GM23248 (cell line): Measurements from ENCODE around the gene PHF23. TPM values are rescaled to one million over a fixed set of nuclear protein-coding genes. Genes with fewer than 3 reads are reported as not detected.

ENCODE experiments used
- DNase-seq: peaks from one replicate; pipeline ENCODE4 v3.0.0-alpha.2; 2015
- H2AFZ ChIP-seq: fragments of 200-600 bp; sonication (generic); 2 replicates; pipeline ENCODE4 v1.6.1; 2016; ENCODE audit warnings: antibody characterized with exemption
- H3F3A ChIP-seq: fragments of 200-600 bp; sonication (generic); 2 replicates; pipeline ENCODE4 v1.6.1; 2016; ENCODE audit warnings: mild to moderate bottlenecking, antibody characterized with exemption, mixed run types; ENCODE audit not compliant: insufficient read depth
- H3K27ac ChIP-seq: fragments of 200-600 bp; sonication (generic); 2 replicates; pipeline ENCODE4 v1.5.1; 2016; ENCODE audit warnings: mild to moderate bottlenecking
- H3K27me3 ChIP-seq: fragments of 200-600 bp; sonication (generic); replicated peaks from 2 replicates; pipeline ENCODE4 v1.6.1; 2016; ENCODE audit warnings: mild to moderate bottlenecking; ENCODE audit not compliant: insufficient read depth
- H3K36me3 ChIP-seq: fragments of 200-600 bp; sonication (generic); 2 replicates; pipeline ENCODE4 v1.6.1; 2016; ENCODE audit warnings: low read depth, mild to moderate bottlenecking
- H3K4me1 ChIP-seq: fragments of 200-600 bp; sonication (generic); 2 replicates; pipeline ENCODE4 v1.6.1; 2016; ENCODE audit warnings: mild to moderate bottlenecking; ENCODE audit not compliant: insufficient read depth
- H3K4me2 ChIP-seq: fragments of 200-600 bp; sonication (generic); one replicate; pipeline ENCODE4 v1.6.1; 2016; ENCODE audit warnings: mild to moderate bottlenecking; ENCODE audit not compliant: unreplicated experiment
- H3K4me3 ChIP-seq: fragments of 200-600 bp; sonication (generic); 2 replicates; pipeline ENCODE4 v1.5.1; 2016; ENCODE audit warnings: mild to moderate bottlenecking
- H3K79me2 ChIP-seq: fragments of 200-600 bp; sonication (generic); 2 replicates; pipeline ENCODE4 v1.6.1; 2016; ENCODE audit warnings: mild to moderate bottlenecking; ENCODE audit not compliant: insufficient read depth
- H3K9ac ChIP-seq: fragments of 200-600 bp; sonication (generic); 2 replicates; pipeline ENCODE4 v1.6.1; 2016; ENCODE audit warnings: mild to moderate bottlenecking
- H3K9me2 ChIP-seq: fragments of 200-600 bp; sonication (generic); 2 replicates; pipeline ENCODE4 v1.6.1; 2016; ENCODE audit warnings: mixed run types, mild to moderate bottlenecking, moderate library complexity; ENCODE audit not compliant: insufficient read depth
- H3K9me3 ChIP-seq: fragments of 200-600 bp; sonication (generic); one replicate; pipeline ENCODE4 v1.6.1; 2017; ENCODE audit warnings: low read depth
- H4K20me1 ChIP-seq: fragments of 200-600 bp; sonication (generic); 2 replicates; pipeline ENCODE4 v1.6.0; 2016; ENCODE audit not compliant: insufficient read depth
- EZH2 ChIP-seq: fragments of 200-600 bp; sonication (generic); IDR thresholded peaks from 2 replicates; pipeline ENCODE4 v1.6.1; 2018; ENCODE audit warnings: antibody characterized with exemption, mild to moderate bottlenecking; ENCODE audit not compliant: insufficient read depth, poor library complexity, severe bottlenecking
- EZH2phosphoT487 ChIP-seq: fragments of 200-600 bp; sonication (generic); IDR thresholded peaks from 2 replicates; pipeline ENCODE4 v1.6.1; 2018; ENCODE audit warnings: antibody characterized with exemption, moderate library complexity, mild to moderate bottlenecking, low read depth; ENCODE audit not compliant: insufficient read depth
- WGBS, 2 experiments: methylation state at CpG; one replicate each; pipeline ENCODE4 v1.1.6; 2015 to 2017; ENCODE audit warnings: low lambda C conversion rate in 2 of 2, low coverage in 1 of 2; ENCODE audit errors: missing lambda C conversion rate in 2 of 2; 5-methylcytosine and 5-hydroxymethylcytosine counted together
- in situ Hi-C: fragments of 300-500 bp; cut with MboI; formaldehyde crosslinking; loops from 2 replicates; pipeline ENCODE4 v1.15.0; 2020
- polyA plus RNA-seq: library from polyadenylated mRNA; unstranded; fragments of >200 nt; fragmentation: Nextera tagmentation; extraction: Ambion mirVana; gene quantifications from 2 replicates; pipeline ENCODE4 v1.2.1, GENCODE V29; 2016
- total RNA-seq: library from RNA; depleted of rRNA; stranded (reverse); fragments of >200 nt; shearing (Covaris generic); gene quantifications from 2 replicates; pipeline ENCODE4 v1.2.3, GENCODE V29; 2014

PHF23 gene
- total and polyA plus RNA-seq, 2 experiments from 2014 or later: 32.0 to 45.6 TPM

- H3K9me3 ChIP-seq: no peaks in the 10 kb centered on the region
- peaks cover 23% of the 10 kb centered on the region for H3F3A ChIP-seq
- DNase-seq: no peak
- H3K27ac ChIP-seq: no peak overlapping the region
- H3K36me3 ChIP-seq: peaks cover 6% of the 10 kb centered on the region; the same call in 1 of the 2 replicates
- no peak overlapping the region for H2AFZ ChIP-seq
- no peaks in the 10 kb centered on the region; the same call in 1 of the 2 replicates for H4K20me1 ChIP-seq
- H3K79me2 ChIP-seq: peaks cover 55% of the 10 kb centered on the region
- H3K9ac ChIP-seq: no peak overlapping the region
- H3K27me3 ChIP-seq: no peaks in the 10 kb centered on the region
- H3K4me2 ChIP-seq: no peak overlapping the region
- H3K9me2 ChIP-seq: no peaks in the 10 kb centered on the region
- TF ChIP-seq EZH2: no peak
- TF ChIP-seq EZH2phosphoT487: no peak
- WGBS, 2 experiments: 89 to 94% methylated on average over 11 to 14 of the region's 14 CpGs
- 0 out of 2 replicates have a peak, but pooled peaks cover 8% of the 10 kb centered on the region for H3K4me1 ChIP-seq
- in situ Hi-C loops: no loop called here
- H3K4me3 ChIP-seq: no peak overlapping the region
Observed at GRCh38 chr17:7228920-7229319, 10.3 kb downstream of the PHF23 start.

- no peak overlapping the region for H3K27ac ChIP-seq
- H3K36me3 ChIP-seq: peaks cover 21% of the 10 kb centered on the region; the same call in 1 of the 2 replicates
- no peaks in the 10 kb centered on the region for H3K9me3 ChIP-seq
- 90 to 92% methylated on average over 30 to 31 of the region's 31 CpGs for WGBS, 2 experiments
- H3F3A ChIP-seq: peaks cover 23% of the 10 kb centered on the region; the same call in 1 of the 2 replicates
- H3K4me3 ChIP-seq: no peak overlapping the region
- DNase-seq: no peak
- H4K20me1 ChIP-seq: no peaks in the 10 kb centered on the region; the same call in 1 of the 2 replicates
- no peak overlapping the region for H2AFZ ChIP-seq
- no peaks in the 10 kb centered on the region for H3K27me3 ChIP-seq
- no peak overlapping the region for H3K4me2 ChIP-seq
- H3K9ac ChIP-seq: no peak overlapping the region
- in situ Hi-C loops: no loop called here
- H3K79me2 ChIP-seq: peaks cover 48% of the 10 kb centered on the region
- TF ChIP-seq EZH2phosphoT487 (no peak), EZH2 (no peak)
- H3K4me1 ChIP-seq: 0 out of 2 replicates have a peak, but pooled peaks cover 2% of the 10 kb centered on the region
- no peaks in the 10 kb centered on the region for H3K9me2 ChIP-seq
Observed at GRCh38 chr17:7226721-7227710, 12.2 kb downstream of the PHF23 start.

GRCh38 chr17:7225711-7226331 lies 13.4 kb downstream of the PHF23 start:
- H3K4me2 ChIP-seq: no peak overlapping the region
- H3K79me2 ChIP-seq: peaks cover 48% of the 10 kb centered on the region
- no peaks in the 10 kb centered on the region for H3K9me2 ChIP-seq
- no peak overlapping the region for H3K27ac ChIP-seq
- 76 to 84% methylated on average over 16 to 20 of the region's 21 CpGs for WGBS, 2 experiments
- in situ Hi-C loops: no loop called here
- peaks cover 21% of the 10 kb centered on the region; the same call in 1 of the 2 replicates for H3F3A ChIP-seq
- no peak overlapping the region for H2AFZ ChIP-seq
- no peaks in the 10 kb centered on the region for H3K4me1 ChIP-seq
- H3K27me3 ChIP-seq: no peaks in the 10 kb centered on the region
- no peak for DNase-seq
- H4K20me1 ChIP-seq: no peaks in the 10 kb centered on the region
- H3K9ac ChIP-seq: no peak overlapping the region
- H3K4me3 ChIP-seq: no peak overlapping the region
- TF ChIP-seq EZH2 (no peak), EZH2phosphoT487 (no peak)
- H3K9me3 ChIP-seq: no peaks in the 10 kb centered on the region
- H3K36me3 ChIP-seq: peaks cover 21% of the 10 kb centered on the region; the same call in 1 of the 2 replicates

- no peak for DNase-seq
- H3K79me2 ChIP-seq: peaks cover 45% of the 10 kb centered on the region
- H3K4me1 ChIP-seq: no peaks in the 10 kb centered on the region
- H3K4me3 ChIP-seq: no peak overlapping the region
- no peak overlapping the region for H3K27ac ChIP-seq
- H3K9ac ChIP-seq: no peak overlapping the region
- H4K20me1 ChIP-seq: no peaks in the 10 kb centered on the region
- no peak for TF ChIP-seq EZH2
- TF ChIP-seq EZH2phosphoT487: no peak
- no peaks in the 10 kb centered on the region for H3K9me3 ChIP-seq
- H3K4me2 ChIP-seq: no peak overlapping the region
- no peaks in the 10 kb centered on the region for H3K9me2 ChIP-seq
- no peaks in the 10 kb centered on the region for H3K27me3 ChIP-seq
- H2AFZ ChIP-seq: no peak overlapping the region
- peaks cover 21% of the 10 kb centered on the region; the same call in 1 of the 2 replicates for H3F3A ChIP-seq
- in situ Hi-C loops: no loop called here
- WGBS, 2 experiments: 80% methylated on average over 14 to 15 of the region's 15 CpGs
- peaks cover 21% of the 10 kb centered on the region; the same call in 1 of the 2 replicates for H3K36me3 ChIP-seq
Observed at GRCh38 chr17:7224661-7225111, 14.6 kb downstream of the PHF23 start.
